Measurements from ENCODE around the gene IQCH.

The IQCH gene

GRCh38 chr15:67458331-67459029 is 203.9 kb downstream of the IQCH start:
- no peak for DNase-seq

- DNase-seq = no peak
Measured at GRCh38 chr15:67460521-67460920, 205.9 kb downstream of the IQCH start.

GRCh38 chr15:67461735-67462134 is 207.1 kb downstream of the IQCH start:
- no peak for DNase-seq

- DNase-seq = no peak
Measured at GRCh38 chr15:67462875-67463274, 208.3 kb downstream of the IQCH start.

- no peak for DNase-seq
Measured at GRCh38 chr15:67463488-67463887, 208.9 kb downstream of the IQCH start.

- no peak for DNase-seq
Measured at GRCh38 chr15:67465196-67465952, 210.8 kb downstream of the IQCH start.

- DNase-seq = no peak
Measured at GRCh38 chr15:67468416-67468815, 213.8 kb downstream of the IQCH start.

- no peak for DNase-seq
Measured at GRCh38 chr15:67469680-67470079, 215.1 kb downstream of the IQCH start.

- DNase-seq = no peak
Measured at GRCh38 chr15:67472957-67473356, 218.4 kb downstream of the IQCH start.

GRCh38 chr15:67474405-67475110 is 220.0 kb downstream of the IQCH start:
- DNase-seq = no peak

GRCh38 chr15:67479781-67480505 is 225.4 kb downstream of the IQCH start:
- DNase-seq = no peak

- DNase-seq = no peak
Measured at GRCh38 chr15:67480741-67481140, 226.2 kb downstream of the IQCH start.

GRCh38 chr15:67481680-67482079 is 227.1 kb downstream of the IQCH start:
- no peak for DNase-seq

- DNase-seq = no peak
Measured at GRCh38 chr15:67495585-67495984, 241.0 kb downstream of the IQCH start.

GRCh38 chr15:67501177-67501835 is 246.7 kb downstream of the IQCH start:
- no peak for DNase-seq

GRCh38 chr15:67501836-67502461 is 247.4 kb downstream of the IQCH start:
- no peak for DNase-seq

GRCh38 chr15:67504056-67504455 is 249.5 kb downstream of the IQCH start:
- no peak for DNase-seq

- no peak for DNase-seq
Measured at GRCh38 chr15:67504796-67505195, 250.2 kb downstream of the IQCH start.

- DNase-seq = no peak
Measured at GRCh38 chr15:67505675-67506572, 251.3 kb downstream of the IQCH start.

GRCh38 chr15:67506775-67507747 is 252.5 kb downstream of the IQCH start:
- no peak for DNase-seq
